ENCODE results near the gene IL18.

- TF ChIP-seq CTCF (conservative IDR thresholded peaks at IDR 0.05; ENCODE audit: low read length) (no peak), EZH2phosphoT487 (IDR thresholded peaks at IDR 0.05; ENCODE audit: borderline replicate concordance, low read depth, low read length) (no peak)
These were observed 6.7 kb downstream of the IL18 start for GRCh38 chr11:112156956-112157766.

Data from OCI-LY7 (cell line).